ENCODE results near the gene CELA2A. TPM values are rescaled to one million over a fixed set of nuclear protein-coding genes. Genes with fewer than 3 reads are reported as not detected.
"Not testable (repeated sequence)": the region's sequence is repeated elsewhere in the genome, so short reads cannot be mapped to it uniquely, and the experiment has no call there.

The CELA2A gene
- total RNA-seq, 2 donors from 2014 or later, result not detected

DNA sequence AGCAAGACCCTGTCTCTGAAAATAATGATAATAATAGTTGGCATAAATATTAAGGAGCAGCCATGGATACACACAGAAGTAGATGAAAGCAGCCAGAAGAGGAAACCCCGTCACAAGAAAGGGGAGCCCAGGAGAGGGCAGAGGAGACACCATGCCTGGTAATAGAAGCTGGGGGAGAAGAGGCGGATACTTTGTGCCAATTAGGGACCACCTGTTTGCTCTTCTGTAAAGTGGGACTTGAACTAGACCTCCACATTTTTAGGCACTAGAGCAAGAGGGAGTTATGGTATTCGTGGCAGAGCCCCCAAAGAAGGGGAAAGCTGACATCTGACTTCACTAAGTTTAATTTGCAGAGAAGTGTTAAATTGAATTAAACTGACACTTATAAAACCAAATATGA is 31.8 kb downstream of the CELA2A start:
- Histone ChIP-seq H3K36me3 (ENCODE audit: control insufficient read depth, insufficient read depth, low read length) (peaks cover 5% of the 10 kb centered on the region), H3K27ac (ENCODE audit: low read depth, low read length) (no peak overlapping the region), H3K4me1 (ENCODE audit: control insufficient read depth, insufficient read depth, low read length) (no peaks in the 10 kb centered on the region), H3K4me3 (ENCODE audit: low read length) (no peak overlapping the region), H3K9ac (ENCODE audit: extremely low read depth, low read length, poor library complexity, severe bottlenecking) (no peak overlapping the region), H3K27me3 (ENCODE audit: control insufficient read depth, insufficient read depth, low read length, poor library complexity, severe bottlenecking) (no peaks in the 10 kb centered on the region), H3K9me3 (ENCODE audit: control insufficient read depth, low read length) (no peaks in the 10 kb centered on the region)
- Mint-ChIP-seq H3K9me3 (no peaks in the 10 kb centered on the region), H3K27ac (no peak overlapping the region), H3K27me3 (ENCODE audit: insufficient read depth) (no peaks in the 10 kb centered on the region), H3K4me3 (no peak overlapping the region), H3K36me3 (ENCODE audit: low read depth) (peaks cover 29% of the 10 kb centered on the region), H3K4me1 (no peaks in the 10 kb centered on the region)
- 90 to 92% methylated on average over 3 of the region's 3 CpGs for WGBS, 2 experiments (ENCODE audit: insufficient coverage in 1 of 2, insufficient read length in 1 of 2)
- TF ChIP-seq, protein P1, sequence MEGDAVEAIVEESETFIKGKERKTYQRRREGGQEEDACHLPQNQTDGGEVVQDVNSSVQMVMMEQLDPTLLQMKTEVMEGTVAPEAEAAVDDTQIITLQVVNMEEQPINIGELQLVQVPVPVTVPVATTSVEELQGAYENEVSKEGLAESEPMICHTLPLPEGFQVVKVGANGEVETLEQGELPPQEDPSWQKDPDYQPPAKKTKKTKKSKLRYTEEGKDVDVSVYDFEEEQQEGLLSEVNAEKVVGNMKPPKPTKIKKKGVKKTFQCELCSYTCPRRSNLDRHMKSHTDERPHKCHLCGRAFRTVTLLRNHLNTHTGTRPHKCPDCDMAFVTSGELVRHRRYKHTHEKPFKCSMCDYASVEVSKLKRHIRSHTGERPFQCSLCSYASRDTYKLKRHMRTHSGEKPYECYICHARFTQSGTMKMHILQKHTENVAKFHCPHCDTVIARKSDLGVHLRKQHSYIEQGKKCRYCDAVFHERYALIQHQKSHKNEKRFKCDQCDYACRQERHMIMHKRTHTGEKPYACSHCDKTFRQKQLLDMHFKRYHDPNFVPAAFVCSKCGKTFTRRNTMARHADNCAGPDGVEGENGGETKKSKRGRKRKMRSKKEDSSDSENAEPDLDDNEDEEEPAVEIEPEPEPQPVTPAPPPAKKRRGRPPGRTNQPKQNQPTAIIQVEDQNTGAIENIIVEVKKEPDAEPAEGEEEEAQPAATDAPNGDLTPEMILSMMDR (conservative IDR thresholded peaks at IDR 0.05), result no peak
- DNase-seq, result no peak

DNA sequence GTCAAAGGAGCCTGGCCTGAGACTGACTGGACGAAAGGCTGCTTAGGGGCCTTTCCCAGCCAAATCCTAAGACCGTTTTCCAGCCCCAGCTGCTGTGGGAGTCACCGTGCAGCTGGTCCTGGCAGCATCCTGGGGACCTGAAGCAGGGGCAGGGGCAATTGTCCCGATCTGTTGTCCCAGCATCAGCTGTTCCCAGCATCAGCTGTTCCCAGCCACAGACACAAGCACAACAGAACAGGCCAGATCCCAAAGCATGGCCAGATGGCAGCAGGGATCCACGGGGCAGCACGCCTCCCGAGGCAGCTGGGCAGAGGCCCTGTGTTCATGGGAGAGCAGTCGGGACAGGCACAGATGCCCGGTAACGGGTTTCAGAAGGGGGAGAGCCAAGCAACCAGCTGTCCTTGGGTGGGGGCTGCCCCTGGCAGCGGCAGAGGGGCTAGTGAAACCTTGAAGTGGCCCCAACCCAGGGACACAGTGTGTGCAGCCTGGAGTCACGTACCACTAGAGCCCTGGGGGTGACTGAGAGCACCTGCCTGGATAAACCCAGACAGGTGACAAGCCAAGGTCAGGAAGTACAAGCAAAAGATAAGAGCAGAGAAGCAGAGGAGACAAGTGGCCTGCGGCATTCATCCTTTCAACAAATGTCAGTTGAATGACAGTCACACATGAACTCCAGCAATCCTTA is 32.7 kb downstream of the CELA2A start:
- Histone ChIP-seq H3K9ac (ENCODE audit: extremely low read depth, low read length, poor library complexity, severe bottlenecking) (no peak overlapping the region), H3K36me3 (ENCODE audit: control insufficient read depth, insufficient read depth, low read length) (peaks cover 5% of the 10 kb centered on the region), H3K9me3 (ENCODE audit: control insufficient read depth, low read length) (no peaks in the 10 kb centered on the region), H3K27ac (ENCODE audit: low read depth, low read length) (peak overlapping the region; percentile 44), H3K4me3 (ENCODE audit: low read length) (no peak overlapping the region), H3K27me3 (ENCODE audit: control insufficient read depth, insufficient read depth, low read length, poor library complexity, severe bottlenecking) (no peaks in the 10 kb centered on the region), H3K4me1 (ENCODE audit: control insufficient read depth, insufficient read depth, low read length) (no peaks in the 10 kb centered on the region)
- WGBS, 2 experiments (ENCODE audit: insufficient coverage in 1 of 2, insufficient read length in 1 of 2), result 80 to 90% methylated on average over 3 to 13 of the region's 13 CpGs
- DNase-seq, result no peak
- no peaks in the 10 kb centered on the region for H3K27me3 Mint-ChIP-seq (ENCODE audit: insufficient read depth)
- H3K4me3 Mint-ChIP-seq, result no peak overlapping the region
- no peaks in the 10 kb centered on the region for H3K4me1 Mint-ChIP-seq
- TF ChIP-seq, protein P1 (conservative IDR thresholded peaks at IDR 0.05), result no peak
- no peak overlapping the region for H3K27ac Mint-ChIP-seq
- H3K36me3 Mint-ChIP-seq (ENCODE audit: low read depth), result peaks cover 31% of the 10 kb centered on the region
- no peaks in the 10 kb centered on the region for H3K9me3 Mint-ChIP-seq

DNA sequence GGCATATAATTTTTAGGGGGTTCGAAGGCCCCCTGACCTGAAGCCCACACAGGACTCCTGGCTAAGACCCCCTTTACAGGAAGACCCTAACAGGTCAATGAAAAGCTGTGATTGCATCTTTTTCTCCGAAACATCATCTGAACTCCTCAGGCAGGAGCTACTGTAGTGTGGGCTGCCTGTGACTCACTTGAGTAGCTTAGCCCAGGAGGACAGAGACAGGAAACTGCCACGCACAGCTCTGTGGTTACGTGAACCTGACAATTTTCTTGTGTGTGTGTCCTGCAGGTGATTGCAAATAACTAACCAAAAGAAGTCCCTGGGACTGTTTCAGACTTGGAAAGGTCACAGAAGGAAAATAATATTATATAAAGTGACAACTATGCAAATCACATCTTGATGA is 34.5 kb downstream of the CELA2A start:
- H3K36me3 Mint-ChIP-seq (ENCODE audit: low read depth), result peaks cover 33% of the 10 kb centered on the region
- H3K36me3 ChIP-seq (ENCODE audit: control insufficient read depth, insufficient read depth, low read length); H3K27me3 Mint-ChIP-seq (ENCODE audit: insufficient read depth); H3K9ac ChIP-seq (ENCODE audit: extremely low read depth, low read length, poor library complexity, severe bottlenecking); H3K4me3 Mint-ChIP-seq; H3K27me3 ChIP-seq (ENCODE audit: control insufficient read depth, insufficient read depth, low read length, poor library complexity, severe bottlenecking); H3K4me3 ChIP-seq (ENCODE audit: low read length); H3K27ac Mint-ChIP-seq; H3K9me3 Mint-ChIP-seq; H3K27ac ChIP-seq (ENCODE audit: low read depth, low read length); H3K4me1 Mint-ChIP-seq; H3K4me1 ChIP-seq (ENCODE audit: control insufficient read depth, insufficient read depth, low read length); H3K9me3 ChIP-seq (ENCODE audit: control insufficient read depth, low read length); DNase-seq: not testable (repeated sequence)
- 95 to 96% methylated on average over 4 of the region's 4 CpGs for WGBS, 2 experiments (ENCODE audit: insufficient coverage in 1 of 2, insufficient read length in 1 of 2)

DNA sequence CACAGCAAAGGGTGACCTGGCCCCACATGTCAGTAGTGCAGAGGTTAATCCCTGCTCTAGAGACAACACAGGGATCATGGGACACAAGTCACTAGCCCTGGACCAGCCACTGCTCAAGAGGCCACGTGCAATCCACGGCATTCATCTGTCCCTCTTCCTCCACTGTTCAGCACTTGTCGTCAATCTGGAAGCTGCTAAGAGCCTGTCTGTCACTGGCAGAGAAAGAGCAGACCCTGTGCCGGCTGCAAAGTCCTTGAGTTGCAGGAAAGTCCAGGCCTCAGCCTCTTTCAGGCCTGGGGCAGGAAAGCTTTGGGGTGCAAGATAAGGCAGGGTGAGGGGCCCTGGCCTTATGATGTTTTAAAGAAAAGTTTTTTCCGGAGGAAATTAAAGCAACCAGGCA is 36.1 kb downstream of the CELA2A start:
- peaks cover 33% of the 10 kb centered on the region for H3K36me3 Mint-ChIP-seq (ENCODE audit: low read depth)
- H3K9ac ChIP-seq (ENCODE audit: extremely low read depth, low read length, poor library complexity, severe bottlenecking), result no peak overlapping the region

More for the DNA sequence above, 36.1 kb downstream of the CELA2A start:
- WGBS, 2 experiments (ENCODE audit: insufficient coverage in 1 of 2, insufficient read length in 1 of 2), result 93 to 100% methylated on average over 1 to 5 of the region's 5 CpGs
- TF ChIP-seq, protein P1 (conservative IDR thresholded peaks at IDR 0.05), result no peak
- H3K4me3 Mint-ChIP-seq, result no peak overlapping the region
- H3K9me3 Mint-ChIP-seq, result no peaks in the 10 kb centered on the region
- Histone ChIP-seq H3K27me3 (ENCODE audit: control insufficient read depth, insufficient read depth, low read length, poor library complexity, severe bottlenecking) (no peaks in the 10 kb centered on the region), H3K9me3 (ENCODE audit: control insufficient read depth, low read length) (peaks cover under 1% of the 10 kb centered on the region), H3K27ac (ENCODE audit: low read depth, low read length) (no peak overlapping the region), H3K4me3 (ENCODE audit: low read length) (no peak overlapping the region), H3K4me1 (ENCODE audit: control insufficient read depth, insufficient read depth, low read length) (no peaks in the 10 kb centered on the region), H3K36me3 (ENCODE audit: control insufficient read depth, insufficient read depth, low read length) (peaks cover 5% of the 10 kb centered on the region)
- peaks cover 4% of the 10 kb centered on the region for H3K4me1 Mint-ChIP-seq
- H3K27ac Mint-ChIP-seq, result no peak overlapping the region
- no peaks in the 10 kb centered on the region for H3K27me3 Mint-ChIP-seq (ENCODE audit: insufficient read depth)
- no peak for DNase-seq

Data from endodermal cell (in vitro differentiated cells).